Stimulated activated CD8-positive, alpha-beta memory T cell treated with anti-CD3 and anti-CD28 coated beads, Interleukin-7, amount 100 ng/mL, for 1 hour (primary cell): Measurements from ENCODE around the gene TNFRSF12A.
A peak's percentile ranks its signal among the peaks of the same experiment; 100 is the strongest.

Experiments
- DNase-seq, 2 donors: peaks; one replicate each; pipeline ENCODE4 v3.0.0-alpha.2; 2020; ENCODE audit warnings: low read depth in 2 of 2

Gene TNFRSF12A

GRCh38 chr16:2986623-2987188, 33.5 kb upstream of the TNFRSF12A start:
- DNase-seq = no peak

DNA sequence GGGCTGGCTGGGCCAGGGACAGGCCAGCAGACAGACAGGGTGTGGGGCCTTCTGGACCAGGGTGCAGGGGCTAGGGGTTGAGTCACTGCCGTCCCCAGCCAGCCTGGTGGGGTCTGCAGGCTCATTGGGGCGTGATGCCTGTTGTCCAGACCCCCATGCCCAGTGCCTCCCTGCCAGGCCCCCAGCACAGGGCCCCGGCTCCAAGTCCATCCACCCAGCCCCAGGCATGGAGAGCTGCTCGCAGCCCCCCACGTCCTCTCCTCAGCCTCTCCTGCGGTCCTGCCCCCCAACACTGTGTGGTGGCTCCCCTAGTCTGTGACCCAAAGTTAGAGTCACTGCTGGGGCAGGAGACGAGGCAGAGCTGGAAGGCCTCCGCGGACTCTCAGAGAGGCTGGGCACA, 32.9 kb upstream of the TNFRSF12A start:
- DNase-seq = no peak

DNA sequence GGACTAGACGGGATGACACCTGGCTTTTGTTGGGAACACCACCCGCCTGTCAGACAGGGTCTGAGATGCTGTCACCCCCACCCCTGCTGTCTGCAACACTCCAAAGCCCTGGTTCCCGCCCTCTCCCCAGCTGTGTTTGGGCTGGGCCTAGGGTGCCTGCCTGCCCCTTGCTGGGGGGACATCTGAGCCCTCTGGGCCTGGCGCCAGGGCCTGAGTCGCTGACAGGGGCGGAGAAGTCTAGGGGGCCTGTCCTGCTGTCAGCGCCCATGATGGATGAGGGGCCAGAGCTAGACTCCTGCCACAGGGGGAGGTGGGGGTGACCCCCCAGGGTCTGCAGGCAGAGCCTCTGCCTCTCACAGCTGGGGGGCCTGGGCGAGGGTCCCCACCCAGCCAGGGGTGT, 32.3 kb upstream of the TNFRSF12A start:
- DNase-seq = no peak

- DNase-seq = no peak
These were observed 31.5 kb upstream of the TNFRSF12A start for GRCh38 chr16:2988590-2989099.

GRCh38 chr16:2990891-2991290, 29.3 kb upstream of the TNFRSF12A start:
- DNase-seq = no peak

DNA sequence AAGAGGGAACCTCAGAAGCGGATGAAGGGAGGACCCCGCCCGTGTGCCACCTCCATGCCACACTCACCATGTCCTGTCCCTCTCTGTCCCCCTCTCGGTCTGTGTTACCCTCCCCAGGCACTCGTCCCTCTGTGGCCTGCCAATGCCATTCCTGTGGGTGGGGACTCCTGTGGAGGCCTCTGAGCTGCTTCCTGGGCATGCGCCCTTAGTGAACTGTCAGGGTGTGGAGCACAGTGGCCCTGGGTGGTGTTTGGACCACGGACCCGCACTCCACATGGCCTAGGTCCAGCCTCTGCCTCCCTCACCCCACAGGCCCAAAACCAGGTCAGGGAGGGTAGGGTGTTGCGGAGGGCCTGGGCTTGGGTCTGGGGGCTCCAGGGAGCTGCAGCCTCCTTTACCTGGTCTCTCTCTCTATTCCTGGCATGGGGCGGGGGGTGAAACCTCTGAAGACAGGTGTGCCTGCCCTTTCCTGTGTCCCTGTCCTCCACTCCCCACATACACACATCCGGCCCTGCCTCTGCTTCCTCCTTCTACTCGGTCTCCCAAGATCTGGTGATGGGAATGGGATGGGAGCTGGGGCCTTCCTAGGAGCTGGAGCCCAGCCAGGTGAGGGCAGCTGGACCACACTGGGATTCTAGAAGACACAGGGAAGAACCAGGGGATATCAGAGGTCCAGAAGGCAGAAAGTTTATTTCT, 28.5 kb upstream of the TNFRSF12A start:
- no peak for DNase-seq

DNA sequence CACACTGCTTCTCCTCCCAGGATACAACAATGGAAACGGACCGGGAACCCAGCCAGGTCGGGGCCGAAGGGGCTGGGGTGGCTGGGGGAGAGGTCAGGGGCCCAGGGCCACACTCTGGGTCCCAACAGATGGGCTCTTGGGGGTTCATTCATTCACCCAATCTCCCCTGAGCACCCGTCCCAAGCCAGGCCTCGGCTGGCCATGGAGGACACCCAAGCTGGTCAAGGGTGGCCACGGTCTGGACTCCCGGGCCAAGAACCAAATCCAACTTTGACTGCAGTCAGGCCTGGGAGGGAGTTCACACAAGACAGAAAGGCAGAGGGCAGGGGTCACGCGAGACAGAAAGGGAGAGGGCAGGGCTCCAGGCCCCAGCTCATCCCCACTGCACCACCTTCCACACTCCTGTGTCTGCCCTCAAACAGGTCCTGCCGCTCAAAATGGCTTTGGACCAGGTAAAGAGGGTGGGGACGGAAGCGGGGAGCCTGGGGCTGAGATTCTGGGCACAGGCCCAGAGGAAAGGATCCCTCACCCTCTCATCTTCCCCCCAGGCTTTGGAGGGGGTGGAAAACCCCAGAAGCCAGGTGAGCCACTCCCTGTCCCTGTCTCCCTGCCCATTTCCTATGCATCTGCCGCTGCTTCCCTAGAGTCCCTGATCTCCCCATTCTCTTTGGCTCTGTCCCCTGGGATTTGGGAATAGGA, 27.6 kb upstream of the TNFRSF12A start:
- no peak for DNase-seq

- no peak for DNase-seq
These were observed 23.9 kb upstream of the TNFRSF12A start for GRCh38 chr16:2996298-2996697.

DNA sequence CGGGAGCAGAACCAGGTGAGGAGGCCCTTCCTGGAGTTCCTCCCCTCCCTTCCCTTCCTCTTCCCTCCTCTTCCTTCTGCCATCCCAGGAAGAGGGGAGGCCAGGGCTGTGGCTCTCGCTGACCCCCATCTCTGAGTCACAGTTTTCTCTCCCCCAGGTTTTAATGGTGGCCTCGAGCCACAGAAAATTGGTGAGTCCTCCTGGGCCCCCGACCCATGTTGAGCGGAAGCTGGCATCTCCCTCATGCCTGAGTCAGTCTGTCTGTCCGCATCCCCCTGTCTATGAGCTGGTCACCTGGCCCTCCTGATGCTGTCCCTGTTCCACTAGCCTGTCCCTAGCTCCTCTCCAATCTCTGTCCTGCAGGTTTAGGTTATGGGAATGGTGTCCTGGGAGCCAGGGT, 20.2 kb upstream of the TNFRSF12A start:
- no peak for DNase-seq

GRCh38 chr16:3000540-3000939, 19.6 kb upstream of the TNFRSF12A start:
- no peak for DNase-seq

DNA sequence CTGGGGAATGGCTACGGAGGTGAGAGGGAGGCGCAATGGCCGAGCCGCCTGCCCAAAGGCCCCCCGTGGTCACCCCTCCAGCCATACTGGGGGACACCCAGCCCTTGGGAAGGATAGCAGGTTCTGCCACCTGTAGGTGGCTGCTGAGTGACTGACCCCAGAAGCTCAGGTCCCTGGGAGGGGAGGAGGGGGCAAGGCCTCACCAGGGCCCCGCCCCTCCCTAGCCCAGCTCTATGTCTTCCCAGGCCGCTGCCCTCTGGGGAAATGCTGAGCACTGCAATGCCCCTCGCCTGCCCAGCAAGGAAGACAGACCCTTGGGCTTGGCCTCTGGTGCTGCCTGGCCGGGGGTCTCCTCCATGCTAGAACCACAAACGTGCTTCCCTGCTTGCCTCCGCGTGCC, 18.9 kb upstream of the TNFRSF12A start:
- DNase-seq = no peak

DNA sequence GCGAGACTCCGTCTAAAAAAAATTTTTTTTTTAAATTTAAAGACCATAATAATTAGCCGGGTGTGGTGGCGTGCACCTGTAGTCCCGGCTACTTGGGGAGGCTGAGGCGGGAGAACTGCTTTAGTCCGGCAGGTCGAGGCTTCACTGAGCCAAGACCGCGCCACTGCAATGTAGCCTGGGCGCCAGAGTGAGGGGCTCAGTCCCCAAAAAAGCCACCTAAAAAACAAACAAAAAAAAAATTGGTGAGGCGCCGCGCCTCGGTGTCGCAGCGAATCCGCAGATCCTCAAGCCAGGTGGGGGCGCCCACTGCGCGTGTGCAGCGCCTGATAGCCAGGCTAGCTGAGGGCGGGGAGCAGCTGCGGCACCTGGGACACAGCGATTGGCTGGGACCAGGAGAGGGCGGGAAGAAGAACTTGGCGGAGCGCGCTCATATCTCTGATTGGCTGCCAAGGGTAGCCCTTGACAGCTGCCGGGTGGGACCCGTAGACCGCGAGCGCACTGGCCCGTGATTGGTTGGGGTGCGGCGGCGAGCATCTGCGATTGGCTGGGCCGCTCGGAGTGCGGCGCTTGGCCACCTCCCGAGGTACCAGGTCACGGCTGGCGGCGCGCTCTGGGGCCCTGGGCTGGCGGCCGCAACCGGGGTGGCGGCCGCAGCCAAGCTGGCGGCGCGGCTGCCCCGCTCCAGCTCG, 16.4 kb upstream of the TNFRSF12A start:
- DNase-seq = peak; percentile 89 to 91

GRCh38 chr16:3004319-3004718, 15.8 kb upstream of the TNFRSF12A start:
- no peak for DNase-seq

GRCh38 chr16:3004781-3005284, 15.3 kb upstream of the TNFRSF12A start:
- no peak for DNase-seq

DNA sequence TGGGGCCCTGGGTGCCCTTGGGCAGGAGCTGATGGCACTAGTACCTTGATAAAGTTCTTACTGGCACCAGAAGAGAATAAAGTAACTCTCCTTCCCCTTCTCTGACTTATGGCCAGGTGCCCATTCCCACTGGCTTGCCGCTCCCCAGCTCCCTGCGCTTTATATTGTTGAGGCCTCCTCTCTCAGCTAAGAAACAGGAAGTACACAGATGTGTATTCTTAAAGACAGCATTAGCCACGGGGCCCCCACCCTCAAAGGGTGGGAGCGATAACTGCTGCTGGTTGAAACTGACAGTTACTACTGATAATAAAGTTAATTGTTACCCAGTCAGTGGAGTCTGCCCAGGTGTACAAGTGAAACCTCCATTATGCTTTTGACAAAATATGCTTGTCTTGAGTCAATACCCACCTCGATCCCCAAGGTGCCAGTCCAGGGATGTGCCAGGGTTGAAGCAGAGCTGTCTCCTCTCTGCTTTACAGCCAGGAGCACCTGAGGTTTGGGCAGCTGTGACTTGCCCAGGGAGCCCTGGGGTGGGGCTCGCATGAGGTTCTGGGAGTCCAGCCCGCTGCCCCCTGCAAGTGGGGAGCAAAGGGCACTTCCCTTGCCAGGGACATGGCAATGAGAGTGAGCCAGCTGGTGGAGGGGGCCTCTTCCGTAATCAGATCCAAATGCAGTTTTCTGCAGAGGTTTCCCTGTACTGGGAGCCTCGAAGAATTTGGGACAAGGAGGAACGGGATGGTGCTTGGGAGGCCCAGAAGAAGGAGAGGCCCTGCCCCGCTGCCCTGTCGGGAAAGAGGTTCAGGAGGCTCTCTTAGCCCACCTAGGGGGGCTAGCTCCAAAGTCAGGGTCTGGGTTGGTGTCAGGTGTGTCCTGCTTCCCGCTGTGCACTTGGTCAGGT, 12.9 kb upstream of the TNFRSF12A start:
- no peak for DNase-seq

GRCh38 chr16:3007957-3008689, 12.0 kb upstream of the TNFRSF12A start:
- DNase-seq = no peak

DNA sequence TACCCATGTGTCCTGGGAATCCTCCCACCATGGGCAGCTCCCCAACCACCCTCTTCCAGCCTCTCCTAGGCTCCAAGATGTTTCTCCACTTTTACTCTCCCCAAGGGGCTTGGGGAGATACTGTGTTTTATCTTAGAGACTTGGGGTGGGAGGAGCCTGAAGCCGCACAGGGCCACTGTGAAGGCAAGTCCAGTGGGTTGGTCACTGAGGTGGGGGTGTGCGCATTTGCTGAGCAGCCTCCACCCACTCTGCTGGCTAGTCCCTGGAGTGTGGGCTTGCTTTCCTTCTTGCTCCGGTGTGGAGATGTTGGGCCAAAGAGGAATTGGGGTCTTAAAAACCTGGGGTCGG, 11.5 kb upstream of the TNFRSF12A start:
- DNase-seq = no peak

GRCh38 chr16:3009568-3010390, 10.4 kb upstream of the TNFRSF12A start:
- no peak for DNase-seq

DNA sequence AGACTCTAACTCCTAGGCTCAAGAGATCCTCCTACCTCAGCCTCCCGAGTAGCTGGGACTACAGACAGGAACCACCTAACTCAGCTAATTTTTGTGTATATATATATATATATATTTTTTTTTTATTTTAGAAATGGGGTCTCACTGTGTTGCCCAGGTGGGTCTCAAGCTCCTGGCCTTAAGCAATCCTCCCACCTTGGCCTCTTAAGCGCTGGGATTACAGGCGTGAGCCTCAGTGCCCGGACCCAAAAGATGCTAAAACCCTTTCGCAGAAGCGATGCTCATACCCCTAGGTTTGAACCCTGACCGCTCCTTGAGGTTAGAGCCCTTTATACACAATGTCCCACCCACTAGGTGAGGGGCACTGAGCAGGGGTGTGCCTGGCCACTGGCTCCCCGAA, 9.7 kb upstream of the TNFRSF12A start:
- DNase-seq = no peak

GRCh38 chr16:3012246-3012645, 7.9 kb upstream of the TNFRSF12A start:
- no peak for DNase-seq
